ENCODE data around the gene KCNMA1. TPM values are rescaled to one million over a fixed set of nuclear protein-coding genes. Genes with fewer than 3 reads are reported as not detected.

Gene KCNMA1
- total RNA-seq, 2 experiments from 2014 or later, result not detected

DNA sequence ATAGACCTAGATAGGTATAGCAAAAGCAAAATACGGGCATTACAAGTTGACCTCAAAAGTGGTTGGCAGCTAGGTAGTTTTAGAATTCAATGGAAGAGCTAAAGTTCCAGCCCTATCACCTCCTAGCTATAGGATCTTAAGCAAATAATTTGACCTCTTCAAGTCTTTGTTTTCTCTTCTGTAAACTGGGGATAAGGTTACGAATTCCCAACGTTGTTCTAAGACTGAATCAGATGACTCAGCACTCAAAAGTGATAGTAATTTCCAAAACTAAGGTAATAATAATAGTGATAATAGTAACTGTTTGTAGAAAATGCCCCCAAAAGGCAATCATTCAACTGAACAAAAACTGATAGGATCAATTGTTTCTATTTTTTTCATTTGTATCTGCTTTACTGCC is 445.2 kb downstream of the KCNMA1 start:
- H3K27ac Mint-ChIP-seq, result no peak overlapping the region
- H3K4me1 Mint-ChIP-seq (ENCODE audit: low read depth), result no peaks in the 10 kb centered on the region
- no peak overlapping the region for H3K4me3 Mint-ChIP-seq
- DNase-seq, result no peak
- peaks cover 9% of the 10 kb centered on the region for H3K27me3 Mint-ChIP-seq
- intact Hi-C loops (cut with micrococcal nuclease), result no loop called here
- POLR2A ChIA-PET, result no interaction called here
- CTCF ChIA-PET, result no interaction called here
- H3K36me3 Mint-ChIP-seq, result no peaks in the 10 kb centered on the region
- H3K9me3 Mint-ChIP-seq, result no peaks in the 10 kb centered on the region

DNA sequence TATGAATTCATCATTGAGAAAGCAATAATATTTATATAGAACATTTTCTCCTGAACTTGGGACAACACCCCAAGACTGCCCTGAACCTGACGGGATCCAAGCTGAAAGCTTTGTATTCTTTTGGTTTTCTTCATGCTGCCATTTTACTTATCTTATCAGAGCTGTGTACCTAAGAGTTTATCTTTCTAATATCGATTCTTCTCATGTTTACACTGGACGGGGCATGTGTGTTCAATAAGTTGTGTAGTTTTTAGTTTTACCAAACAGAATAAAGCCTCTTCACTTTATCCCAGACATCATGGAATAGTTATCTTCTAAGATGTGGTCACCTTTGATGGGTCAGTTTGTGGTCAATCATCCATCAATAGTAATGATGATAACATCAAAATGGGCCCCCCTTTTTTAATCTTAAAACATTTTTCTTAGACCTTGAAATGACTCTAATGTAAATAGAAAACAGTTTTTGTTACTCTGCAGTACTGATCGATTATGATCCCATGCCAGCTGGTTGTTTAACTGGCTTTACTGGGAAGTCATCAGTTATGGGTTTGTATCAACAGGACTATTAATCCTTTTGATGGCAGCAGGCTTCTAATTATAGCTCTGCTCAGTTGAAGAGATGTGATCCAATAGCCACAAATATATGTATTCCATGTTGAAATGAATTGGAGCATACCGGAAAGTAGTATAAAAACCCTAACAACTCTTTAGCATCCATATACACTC is 446.1 kb downstream of the KCNMA1 start:
- Mint-ChIP-seq H3K4me3 (no peak overlapping the region), H3K36me3 (no peaks in the 10 kb centered on the region), H3K9me3 (no peaks in the 10 kb centered on the region), H3K27ac (no peak overlapping the region), H3K27me3 (peaks cover 10% of the 10 kb centered on the region), H3K4me1 (ENCODE audit: low read depth) (no peaks in the 10 kb centered on the region)
- intact Hi-C loops (cut with micrococcal nuclease), result no loop called here
- no peak for DNase-seq
- CTCF ChIA-PET, result no interaction called here
- POLR2A ChIA-PET, result no interaction called here

DNA sequence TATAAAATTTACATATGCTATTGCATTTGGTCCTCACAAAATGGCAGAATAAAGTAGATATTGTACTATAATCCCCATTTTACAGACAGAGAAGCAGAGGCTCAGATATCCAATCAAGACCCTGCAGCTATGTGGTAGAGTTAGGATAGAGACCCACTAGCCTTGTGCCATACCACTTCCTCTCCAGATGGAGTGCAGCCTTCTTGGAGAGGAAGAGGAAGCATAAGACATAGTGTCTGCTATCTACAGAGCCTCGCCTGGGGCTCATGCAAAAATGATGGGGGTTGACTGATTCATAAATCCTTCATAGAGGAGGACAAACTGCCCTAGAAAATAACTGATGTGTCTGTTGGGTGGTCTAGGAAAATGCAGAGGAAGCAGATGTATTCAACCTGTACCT is 447.3 kb downstream of the KCNMA1 start:
- no peak for DNase-seq
- Mint-ChIP-seq H3K27me3 (peaks cover 9% of the 10 kb centered on the region), H3K27ac (no peak overlapping the region), H3K36me3 (no peaks in the 10 kb centered on the region), H3K4me1 (ENCODE audit: low read depth) (no peaks in the 10 kb centered on the region), H3K9me3 (no peaks in the 10 kb centered on the region), H3K4me3 (no peak overlapping the region)
- intact Hi-C loops (cut with micrococcal nuclease), result no loop called here
- CTCF ChIA-PET, result no interaction called here
- POLR2A ChIA-PET, result no interaction called here

DNA sequence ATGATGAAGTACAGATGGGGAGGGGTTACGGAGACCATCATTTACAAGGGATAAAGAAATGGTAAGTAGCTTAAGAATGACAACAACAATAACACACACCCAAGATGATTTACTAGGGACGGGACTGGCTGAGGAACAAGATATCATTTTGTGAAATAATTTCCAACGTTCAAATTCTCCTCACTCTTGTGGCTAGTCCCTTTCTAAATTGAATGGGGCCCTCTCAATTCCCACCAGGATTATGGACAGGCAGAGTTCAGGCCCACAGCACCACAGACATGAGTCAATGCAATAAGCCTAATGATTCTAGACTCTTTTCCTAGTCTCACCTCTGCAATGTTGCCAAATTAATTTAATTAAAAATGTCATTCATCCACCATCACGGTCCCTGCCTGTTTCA is 448.1 kb downstream of the KCNMA1 start:
- H3K4me1 Mint-ChIP-seq (ENCODE audit: low read depth), result no peaks in the 10 kb centered on the region
- DNase-seq, result no peak

DNA sequence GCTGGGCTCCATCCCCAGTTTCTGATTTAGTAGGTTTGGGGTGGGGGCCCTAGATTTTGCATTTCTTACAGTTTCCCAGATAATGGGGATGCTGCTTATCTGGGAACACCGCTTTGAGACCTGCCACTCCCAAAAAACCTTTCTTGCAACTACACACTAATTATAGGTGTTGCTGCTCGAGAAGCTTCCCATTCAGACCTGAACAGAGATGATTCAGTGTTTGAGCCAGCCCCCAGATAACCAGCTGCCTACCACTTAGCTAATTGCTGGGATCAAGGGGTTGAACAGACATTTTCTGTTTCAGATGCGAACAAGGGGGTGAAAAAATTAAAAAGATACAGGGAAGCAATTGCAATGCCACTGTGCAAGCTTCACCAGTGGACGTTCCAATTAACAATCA is 448.5 kb downstream of the KCNMA1 start:
- no peak for DNase-seq
- ChIA-PET POLR2A (no interaction called here), CTCF (no interaction called here)
- intact Hi-C loops (cut with micrococcal nuclease), result no loop called here
- H3K27me3 Mint-ChIP-seq, result peaks cover 7% of the 10 kb centered on the region
- no peak overlapping the region for H3K4me3 Mint-ChIP-seq
- no peak overlapping the region for H3K27ac Mint-ChIP-seq
- H3K4me1 Mint-ChIP-seq (ENCODE audit: low read depth), result no peaks in the 10 kb centered on the region
- H3K36me3 Mint-ChIP-seq, result no peaks in the 10 kb centered on the region
- no peaks in the 10 kb centered on the region for H3K9me3 Mint-ChIP-seq

More for the DNA sequence above, 448.1 kb downstream of the KCNMA1 start:
- no peaks in the 10 kb centered on the region for H3K9me3 Mint-ChIP-seq
- intact Hi-C loops (cut with micrococcal nuclease), result no loop called here
- peaks cover 7% of the 10 kb centered on the region for H3K27me3 Mint-ChIP-seq
- CTCF ChIA-PET, result no interaction called here
- H3K36me3 Mint-ChIP-seq, result no peaks in the 10 kb centered on the region
- no peak overlapping the region for H3K27ac Mint-ChIP-seq
- POLR2A ChIA-PET, result no interaction called here
- H3K4me3 Mint-ChIP-seq, result no peak overlapping the region

DNA sequence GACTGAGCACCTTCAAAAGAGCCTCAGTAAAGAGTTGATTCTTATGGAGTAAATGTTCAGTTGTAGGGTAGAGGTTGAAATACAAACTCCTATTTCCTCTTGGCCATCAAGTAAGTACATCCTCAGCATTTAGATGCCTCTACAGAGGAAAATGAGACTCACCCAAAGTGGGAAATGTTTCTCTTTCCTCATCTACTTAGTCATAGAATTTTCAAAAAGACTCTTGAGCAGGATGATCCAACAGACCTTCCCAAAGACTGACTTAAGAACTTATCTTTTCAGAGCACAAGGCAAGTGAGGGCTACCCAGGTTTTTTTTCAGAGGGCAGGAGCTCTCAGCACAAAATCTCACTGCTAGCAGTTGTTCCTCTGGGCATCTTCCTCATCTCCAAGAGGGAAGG is 449.1 kb downstream of the KCNMA1 start:
- Mint-ChIP-seq H3K27me3 (peaks cover 7% of the 10 kb centered on the region), H3K4me1 (ENCODE audit: low read depth) (no peaks in the 10 kb centered on the region), H3K9me3 (no peaks in the 10 kb centered on the region), H3K4me3 (no peak overlapping the region), H3K36me3 (no peaks in the 10 kb centered on the region), H3K27ac (no peak overlapping the region)
- POLR2A ChIA-PET, result no interaction called here
- no peak for DNase-seq
- CTCF ChIA-PET, result no interaction called here
- intact Hi-C loops (cut with micrococcal nuclease), result no loop called here

DNA sequence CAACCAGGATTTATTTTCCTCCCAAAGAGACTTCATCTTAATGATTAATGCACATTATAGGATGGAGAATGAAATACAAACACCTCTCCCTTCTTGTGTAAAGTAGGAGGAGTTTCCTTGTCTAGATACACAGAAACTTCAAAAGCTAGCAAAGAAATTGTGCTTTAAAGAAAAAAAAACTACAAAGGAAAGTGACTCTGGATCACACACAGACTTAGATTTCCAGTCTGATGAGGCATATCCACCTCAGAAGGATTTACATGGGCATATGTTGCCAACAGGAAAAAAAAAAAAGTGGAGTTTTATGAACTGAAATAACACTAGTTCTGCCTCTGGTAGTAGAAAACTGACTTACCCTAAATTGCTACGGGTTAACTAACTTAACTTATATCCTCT is 449.6 kb downstream of the KCNMA1 start:
- H3K27me3 Mint-ChIP-seq, result peaks cover 4% of the 10 kb centered on the region
- intact Hi-C loops (cut with micrococcal nuclease), result no loop called here
- no peaks in the 10 kb centered on the region for H3K36me3 Mint-ChIP-seq
- CTCF ChIA-PET, result interaction anchor here (1.2 kb wide), 1 partner anchor 22 kb away, joined by 3 read pairs; no protein-coding TSS in a partner anchor
- H3K9me3 Mint-ChIP-seq, result no peaks in the 10 kb centered on the region
- POLR2A ChIA-PET, result no interaction called here
- no peak for DNase-seq
- no peak overlapping the region for H3K27ac Mint-ChIP-seq
- H3K4me1 Mint-ChIP-seq (ENCODE audit: low read depth), result no peaks in the 10 kb centered on the region
- no peak overlapping the region for H3K4me3 Mint-ChIP-seq

DNA sequence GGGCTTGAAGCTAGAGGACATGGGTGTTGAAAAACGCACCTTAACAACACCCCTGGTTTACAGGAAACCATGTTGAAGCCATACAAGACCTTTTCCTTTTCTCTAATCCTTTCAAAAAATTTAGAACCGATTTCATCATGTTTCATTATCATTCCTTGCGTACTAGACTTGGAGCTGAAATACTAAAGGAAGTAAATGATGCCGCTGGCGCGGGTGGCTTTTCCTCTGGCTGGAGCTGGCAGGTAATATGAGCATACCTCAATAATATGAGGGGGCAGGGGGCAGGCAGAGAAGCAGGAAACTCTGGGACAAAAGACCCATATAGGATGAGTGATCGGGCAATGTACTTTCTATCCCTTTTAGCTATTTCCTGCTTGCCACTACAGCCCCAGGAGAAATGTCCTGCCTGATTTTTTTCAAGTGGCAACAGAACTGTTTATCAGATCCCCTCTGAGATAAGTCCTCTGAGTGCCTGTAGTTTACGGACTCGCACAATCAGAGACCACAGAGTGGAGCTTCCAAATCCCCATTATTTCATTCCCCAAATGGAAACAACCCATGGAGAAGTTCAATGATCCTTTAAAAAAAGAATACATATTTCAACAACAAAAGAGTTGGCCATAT is 450.1 kb downstream of the KCNMA1 start:
- H3K27me3 Mint-ChIP-seq, result peaks cover 4% of the 10 kb centered on the region
- intact Hi-C loops (cut with micrococcal nuclease), result no loop called here
- POLR2A ChIA-PET, result no interaction called here

DNA sequence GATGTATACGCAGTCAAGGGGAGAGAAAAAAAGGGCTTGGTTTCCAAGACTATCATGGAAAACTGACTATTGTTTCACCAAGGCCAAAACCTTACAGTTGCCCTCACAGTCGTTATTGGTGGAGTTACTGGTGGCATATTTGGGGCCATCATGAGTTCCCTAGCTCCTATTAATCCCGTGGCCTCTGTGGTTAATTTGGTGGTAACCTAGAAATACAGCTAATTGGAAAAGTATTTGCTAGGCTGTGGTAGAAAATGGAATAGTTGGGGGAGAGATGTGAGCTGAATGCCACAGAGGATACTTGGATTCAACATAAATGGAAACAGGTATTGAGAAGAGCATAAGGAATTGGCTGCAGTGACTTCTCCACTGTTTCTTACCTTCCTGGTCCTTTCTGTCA is 450.7 kb downstream of the KCNMA1 start:
- Mint-ChIP-seq H3K36me3 (no peaks in the 10 kb centered on the region), H3K9me3 (no peaks in the 10 kb centered on the region), H3K4me1 (ENCODE audit: low read depth) (no peaks in the 10 kb centered on the region), H3K4me3 (no peak overlapping the region), H3K27ac (no peak overlapping the region), H3K27me3 (peaks cover 4% of the 10 kb centered on the region)
- ChIA-PET CTCF (interaction anchor here (1.2 kb wide), 1 partner anchor 21 kb away, joined by 3 read pairs; no protein-coding TSS in a partner anchor), POLR2A (no interaction called here)
- no peak for DNase-seq
- intact Hi-C loops (cut with micrococcal nuclease), result no loop called here

More for the DNA sequence above, 450.1 kb downstream of the KCNMA1 start:
- CTCF ChIA-PET, result interaction anchor here (1.2 kb wide), 1 partner anchor 22 kb away, joined by 3 read pairs; no protein-coding TSS in a partner anchor
- H3K9me3 Mint-ChIP-seq, result no peaks in the 10 kb centered on the region
- H3K27ac Mint-ChIP-seq, result no peak overlapping the region
- H3K4me1 Mint-ChIP-seq (ENCODE audit: low read depth), result no peaks in the 10 kb centered on the region
- H3K4me3 Mint-ChIP-seq, result no peak overlapping the region
- DNase-seq, result no peak
- no peaks in the 10 kb centered on the region for H3K36me3 Mint-ChIP-seq

DNA sequence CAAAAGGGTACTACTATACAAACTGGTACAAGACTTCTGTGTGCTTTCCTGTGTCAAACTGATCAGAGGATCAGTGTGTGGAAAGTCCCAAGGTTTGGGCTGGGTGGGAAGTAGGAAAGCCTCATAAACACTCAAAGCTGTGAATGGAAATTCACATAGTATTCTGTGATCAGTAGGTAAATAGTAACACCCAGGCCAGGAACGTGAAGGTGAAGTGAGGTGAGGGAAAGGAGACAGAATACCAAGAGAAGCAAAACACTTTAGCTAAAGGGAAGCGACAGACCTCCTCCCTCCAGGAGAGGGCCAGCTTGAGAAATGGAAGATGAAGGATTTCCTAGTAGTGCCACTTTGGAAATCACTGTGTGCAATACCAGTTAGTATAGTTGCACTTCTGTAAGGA is 451.9 kb downstream of the KCNMA1 start:
- no peaks in the 10 kb centered on the region for H3K4me1 Mint-ChIP-seq (ENCODE audit: low read depth)
- DNase-seq, result no peak
- no peak overlapping the region for H3K27ac Mint-ChIP-seq
- H3K9me3 Mint-ChIP-seq, result no peaks in the 10 kb centered on the region
- no peaks in the 10 kb centered on the region for H3K36me3 Mint-ChIP-seq
- CTCF ChIA-PET, result no interaction called here
- H3K27me3 Mint-ChIP-seq, result peaks cover 4% of the 10 kb centered on the region
- POLR2A ChIA-PET, result no interaction called here
- intact Hi-C loops (cut with micrococcal nuclease), result no loop called here
- H3K4me3 Mint-ChIP-seq, result no peak overlapping the region

DNA sequence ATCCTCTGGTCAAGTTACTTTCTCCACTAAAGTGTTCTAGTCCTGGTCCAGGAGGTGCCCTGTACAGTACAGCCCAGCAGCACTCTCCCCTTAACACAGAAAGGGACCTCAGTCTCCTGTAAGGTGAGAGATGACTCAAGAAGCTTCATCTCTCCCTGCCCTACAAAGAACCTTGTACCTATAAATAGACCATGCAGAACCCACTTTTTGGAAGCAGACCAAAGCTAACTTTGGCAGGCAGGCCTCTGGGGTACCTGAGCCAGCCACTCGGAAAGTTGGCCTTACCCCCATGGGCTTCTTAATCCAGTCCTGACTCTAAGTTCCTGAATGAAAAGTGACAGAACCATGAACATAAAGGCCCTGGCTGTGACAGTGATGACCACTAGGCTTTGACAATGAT is 454.8 kb downstream of the KCNMA1 start:
- no peak overlapping the region for H3K27ac Mint-ChIP-seq
- ChIA-PET CTCF (interaction anchor here (0.6 kb wide), 1 partner anchor 664 kb away, joined by 3 read pairs; no protein-coding TSS in a partner anchor), POLR2A (no interaction called here)
- no peaks in the 10 kb centered on the region for H3K36me3 Mint-ChIP-seq
- H3K9me3 Mint-ChIP-seq, result no peaks in the 10 kb centered on the region
- H3K27me3 Mint-ChIP-seq, result peaks cover 4% of the 10 kb centered on the region
- H3K4me3 Mint-ChIP-seq, result no peak overlapping the region
- intact Hi-C loops (cut with micrococcal nuclease), result no loop called here
- H3K4me1 Mint-ChIP-seq (ENCODE audit: low read depth), result no peaks in the 10 kb centered on the region
- DNase-seq, result no peak

DNA sequence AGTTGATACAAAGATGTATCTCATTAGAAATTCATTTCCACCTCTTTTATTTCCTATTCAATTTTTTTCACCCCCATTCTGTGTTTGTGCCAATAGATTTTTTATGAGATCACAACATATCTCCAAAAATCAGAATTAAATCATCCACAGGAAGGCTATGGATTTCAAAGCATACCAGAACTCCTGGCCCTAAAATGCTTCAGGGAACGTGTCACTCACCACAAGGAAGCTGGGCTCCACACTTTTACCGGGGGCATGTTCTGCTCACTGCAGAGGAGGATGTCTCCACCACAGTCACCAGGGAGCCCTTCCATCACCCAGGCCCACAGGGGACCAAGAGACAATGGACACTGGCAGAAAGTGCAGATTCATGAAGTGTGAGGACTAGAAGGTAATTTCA is 456.8 kb downstream of the KCNMA1 start:
- ChIA-PET CTCF (no interaction called here), POLR2A (no interaction called here)
- DNase-seq, result no peak
- H3K4me3 Mint-ChIP-seq, result no peak overlapping the region
- H3K27ac Mint-ChIP-seq, result no peak overlapping the region
- peaks cover 3% of the 10 kb centered on the region for H3K27me3 Mint-ChIP-seq
- no peaks in the 10 kb centered on the region for H3K9me3 Mint-ChIP-seq
- no peaks in the 10 kb centered on the region for H3K4me1 Mint-ChIP-seq (ENCODE audit: low read depth)
- no peaks in the 10 kb centered on the region for H3K36me3 Mint-ChIP-seq
- intact Hi-C loops (cut with micrococcal nuclease), result no loop called here

DNA sequence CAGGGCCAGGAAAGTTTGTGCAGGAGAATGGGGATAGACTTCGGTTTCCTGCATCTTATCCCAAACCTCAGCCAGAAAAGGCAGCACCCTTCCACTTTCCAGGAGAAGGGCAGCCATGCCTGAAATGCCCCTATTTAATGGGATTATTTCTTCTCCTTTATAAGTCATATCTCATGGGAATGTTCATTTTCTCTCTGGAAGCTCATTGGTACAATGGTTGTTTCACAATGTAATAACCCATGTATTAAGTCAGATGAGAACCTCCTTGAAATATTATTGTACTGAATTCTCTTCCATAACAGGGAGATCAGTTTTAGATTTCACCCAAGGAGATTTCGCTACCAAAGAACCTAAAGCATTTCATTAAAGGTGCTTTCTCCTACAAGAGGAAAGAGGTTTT is 457.5 kb downstream of the KCNMA1 start:
- H3K27me3 Mint-ChIP-seq, result peaks cover 5% of the 10 kb centered on the region
- intact Hi-C loops (cut with micrococcal nuclease), result no loop called here

More for the DNA sequence above, 457.5 kb downstream of the KCNMA1 start:
- H3K27ac Mint-ChIP-seq, result no peak overlapping the region
- H3K9me3 Mint-ChIP-seq, result no peaks in the 10 kb centered on the region
- CTCF ChIA-PET, result no interaction called here
- DNase-seq, result no peak
- POLR2A ChIA-PET, result no interaction called here
- H3K36me3 Mint-ChIP-seq, result no peaks in the 10 kb centered on the region
- H3K4me3 Mint-ChIP-seq, result no peak overlapping the region
- no peaks in the 10 kb centered on the region for H3K4me1 Mint-ChIP-seq (ENCODE audit: low read depth)

Data from activated CD4-positive, alpha-beta memory T cell treated with anti-CD3 and anti-CD28 coated beads for 36 hours (primary cell).